Panc1 (cell line): ENCODE measurements around the gene GALNT13.

Experiments used
- POLR2AphosphoS5 ChIP-seq: IDR thresholded peaks from 2 replicates; pipeline ENCODE4 v1.6.1; 2012; ENCODE audit warnings: mild to moderate bottlenecking, low read depth, low read length, moderate library complexity
- SIN3A ChIP-seq: IDR thresholded peaks from 2 replicates; pipeline ENCODE4 v1.6.1; 2012; ENCODE audit warnings: low read depth, mild to moderate bottlenecking, low read length, moderate library complexity, borderline replicate concordance; ENCODE audit not compliant: insufficient read depth
- TF ChIP-seq, protein P1 (sequence below): fragments of 450-650 bp; IDR thresholded peaks from 2 replicates; pipeline ENCODE4 v1.5.1; 2017; ENCODE audit warnings: mild to moderate bottlenecking

DNA sequence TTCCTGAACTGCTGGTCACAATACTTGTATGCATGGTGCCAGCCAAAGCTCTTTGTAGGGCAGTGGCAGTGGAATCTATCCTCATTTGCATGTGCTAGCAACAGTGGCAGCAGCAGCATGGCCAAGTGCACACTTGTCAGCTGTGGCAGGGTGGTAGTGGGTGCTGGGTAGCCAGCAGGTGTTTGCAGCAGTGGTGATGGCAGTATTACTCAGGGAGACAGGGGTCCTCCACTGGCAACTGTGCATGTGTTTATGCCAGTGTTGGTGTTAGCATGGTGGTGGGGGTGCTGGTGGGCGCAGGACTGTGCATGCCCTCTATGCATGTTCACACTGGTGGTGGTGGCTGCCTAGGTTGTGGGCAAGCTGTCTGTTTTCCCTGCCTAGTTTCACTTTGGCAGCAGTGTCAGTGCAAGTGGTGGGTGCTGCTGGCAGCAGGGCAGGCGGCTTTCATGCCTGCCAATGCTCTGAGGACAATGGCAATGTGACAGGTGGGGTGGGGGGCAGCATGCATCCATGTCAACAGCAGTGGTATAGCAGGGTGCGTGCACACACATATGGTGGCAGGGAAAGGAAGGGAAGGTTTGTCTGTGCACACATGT lies 41.2 kb downstream of the GALNT13 start:
- TF ChIP-seq, protein P1, sequence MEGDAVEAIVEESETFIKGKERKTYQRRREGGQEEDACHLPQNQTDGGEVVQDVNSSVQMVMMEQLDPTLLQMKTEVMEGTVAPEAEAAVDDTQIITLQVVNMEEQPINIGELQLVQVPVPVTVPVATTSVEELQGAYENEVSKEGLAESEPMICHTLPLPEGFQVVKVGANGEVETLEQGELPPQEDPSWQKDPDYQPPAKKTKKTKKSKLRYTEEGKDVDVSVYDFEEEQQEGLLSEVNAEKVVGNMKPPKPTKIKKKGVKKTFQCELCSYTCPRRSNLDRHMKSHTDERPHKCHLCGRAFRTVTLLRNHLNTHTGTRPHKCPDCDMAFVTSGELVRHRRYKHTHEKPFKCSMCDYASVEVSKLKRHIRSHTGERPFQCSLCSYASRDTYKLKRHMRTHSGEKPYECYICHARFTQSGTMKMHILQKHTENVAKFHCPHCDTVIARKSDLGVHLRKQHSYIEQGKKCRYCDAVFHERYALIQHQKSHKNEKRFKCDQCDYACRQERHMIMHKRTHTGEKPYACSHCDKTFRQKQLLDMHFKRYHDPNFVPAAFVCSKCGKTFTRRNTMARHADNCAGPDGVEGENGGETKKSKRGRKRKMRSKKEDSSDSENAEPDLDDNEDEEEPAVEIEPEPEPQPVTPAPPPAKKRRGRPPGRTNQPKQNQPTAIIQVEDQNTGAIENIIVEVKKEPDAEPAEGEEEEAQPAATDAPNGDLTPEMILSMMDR, result no peak
- TF ChIP-seq SIN3A (no peak), POLR2AphosphoS5 (no peak)
